A673 (cell line): ENCODE measurements around the gene TBXAS1. TPM values are rescaled to one million over a fixed set of nuclear protein-coding genes. Genes with fewer than 3 reads are reported as not detected.

ENCODE experiments used
- BruUV-seq: library from RNA; stranded (reverse); fragments of 400-500 nt; replicated peaks from 2 replicates; lab custom pipeline; 2021; lab: Mats Ljungman, UMichigan
- CTCF ChIA-PET: fragments of 300-600 bp; sonication (Branson Sonifier 250); formaldehyde crosslinking; loops from one replicate; lab custom pipeline; 2022; ENCODE audit warnings: antibody characterized with exemption; lab: Charles Lee
- POLR2A ChIA-PET: fragments of 300-600 bp; sonication (Branson Sonifier 250); formaldehyde crosslinking; loops from one replicate; lab custom pipeline; 2022; ENCODE audit warnings: antibody characterized with exemption; ENCODE audit not compliant: low non-redundant PET; lab: Charles Lee
- DNase-seq: peaks from one replicate; pipeline ENCODE4 v3.0.0-alpha.2; 2015; ENCODE audit warnings: low spot score
- H3K27ac ChIP-seq: fragments of 200-600 bp; sonication (generic); 2 replicates; pipeline ENCODE4 v1.5.1; 2016; ENCODE audit warnings: mixed run types, low read depth, mild to moderate bottlenecking, mixed read lengths, antibody characterized with exemption, low read length; ENCODE audit not compliant: poor library complexity, severe bottlenecking
- H3K27me3 ChIP-seq: fragments of 200-600 bp; sonication (generic); replicated peaks from 2 replicates; pipeline ENCODE4 v1.6.1; 2017; ENCODE audit warnings: mixed run types, low read depth, mild to moderate bottlenecking, mixed read lengths, antibody characterized with exemption, low read length; ENCODE audit not compliant: insufficient read depth, poor library complexity
- H3K36me3 ChIP-seq: fragments of 200-600 bp; sonication (generic); 2 replicates; pipeline ENCODE4 v1.6.1; 2016; ENCODE audit warnings: mixed run types, mild to moderate bottlenecking, mixed read lengths, antibody characterized with exemption, low read length; ENCODE audit not compliant: insufficient read depth, poor library complexity, severe bottlenecking
- H3K4me1 ChIP-seq: fragments of 200-600 bp; sonication (generic); 2 replicates; pipeline ENCODE4 v1.6.1; 2017; ENCODE audit warnings: mixed run types, mild to moderate bottlenecking, mixed read lengths, antibody characterized with exemption, low read length; ENCODE audit not compliant: insufficient read depth, poor library complexity, severe bottlenecking
- H3K4me3 ChIP-seq: fragments of 200-600 bp; sonication (generic); 2 replicates; pipeline ENCODE4 v1.5.1; 2016; ENCODE audit warnings: low read depth, mixed run types, mild to moderate bottlenecking, mixed read lengths, low read length; ENCODE audit not compliant: poor library complexity, severe bottlenecking
- H3K9me3 ChIP-seq: fragments of 200-600 bp; sonication (generic); 2 replicates; pipeline ENCODE4 v1.6.1; 2016; ENCODE audit warnings: mixed run types, low read depth, mild to moderate bottlenecking, mixed read lengths, antibody characterized with exemption, low read length; ENCODE audit not compliant: poor library complexity, severe bottlenecking
- CTCF ChIP-seq: fragments of 300-800, 200-600 bp; sonication (generic); conservative IDR thresholded peaks from 2 replicates; pipeline ENCODE4 v1.5.1; 2017; ENCODE audit warnings: low read depth, mild to moderate bottlenecking, antibody characterized with exemption, low read length, moderate library complexity, mixed read lengths
- EZH2 ChIP-seq: fragments of 200-600 bp; sonication (generic); IDR thresholded peaks from 2 replicates; pipeline ENCODE4 v1.6.1; 2017; ENCODE audit warnings: borderline replicate concordance, low read depth, mild to moderate bottlenecking, mixed read lengths, antibody characterized with exemption, low read length; ENCODE audit not compliant: poor library complexity, severe bottlenecking
- intact Hi-C: fragments of 100-400 bp; cut with micrococcal nuclease; formaldehyde crosslinking; loops from one replicate; pipeline ENCODE4 v1.10.0; 2022; ENCODE audit not compliant: unreplicated experiment
- total RNA-seq: library from RNA; stranded (reverse); gene quantifications from 2 replicates; pipeline ENCODE4 v1.2.3, GENCODE V29; 2021

TBXAS1 gene
- total RNA-seq, 1 experiment from 2014 or later = 2.5 TPM

- H3K9me3 ChIP-seq = no peaks in the 10 kb centered on the region
- H3K4me3 ChIP-seq = no peak overlapping the region
- DNase-seq = no peak
- CTCF ChIA-PET = no interaction called here
- TF ChIP-seq CTCF (no peak), EZH2 (no peak)
- POLR2A ChIA-PET = no interaction called here
- H3K4me1 ChIP-seq = no peaks in the 10 kb centered on the region
- no TSS peak for BruUV-seq
- intact Hi-C loops = no loop called here
- no peaks in the 10 kb centered on the region for H3K27me3 ChIP-seq
- no peak overlapping the region for H3K27ac ChIP-seq
- H3K36me3 ChIP-seq = no peaks in the 10 kb centered on the region
These were observed 197.9 kb downstream of the TBXAS1 start for GRCh38 chr7:140026935-140027334.

GRCh38 chr7:140027858-140028257 is 198.8 kb downstream of the TBXAS1 start:
- CTCF ChIA-PET = no interaction called here

GRCh38 chr7:140028311-140028710 is 199.2 kb downstream of the TBXAS1 start:
- no peaks in the 10 kb centered on the region for H3K36me3 ChIP-seq
- intact Hi-C loops = no loop called here
- no peak for TF ChIP-seq CTCF
- TF ChIP-seq EZH2 = no peak
- no TSS peak for BruUV-seq
- ChIA-PET CTCF (no interaction called here), POLR2A (no interaction called here)
- no peaks in the 10 kb centered on the region for H3K9me3 ChIP-seq
- H3K4me1 ChIP-seq = no peaks in the 10 kb centered on the region
- no peaks in the 10 kb centered on the region for H3K27me3 ChIP-seq
- no peak for DNase-seq
- no peak overlapping the region for H3K27ac ChIP-seq
- no peak overlapping the region for H3K4me3 ChIP-seq

More at GRCh38 chr7:140027858-140028257, 198.8 kb downstream of the TBXAS1 start:
- no peaks in the 10 kb centered on the region for H3K27me3 ChIP-seq
- POLR2A ChIA-PET = no interaction called here
- no peaks in the 10 kb centered on the region for H3K9me3 ChIP-seq
- TF ChIP-seq EZH2 (no peak), CTCF (no peak)
- no peak overlapping the region for H3K27ac ChIP-seq
- BruUV-seq = no TSS peak
- no peaks in the 10 kb centered on the region for H3K4me1 ChIP-seq
- H3K4me3 ChIP-seq = no peak overlapping the region
- intact Hi-C loops = no loop called here
- H3K36me3 ChIP-seq = no peaks in the 10 kb centered on the region
- no peak for DNase-seq
